ENCODE results near the gene ZNF133.
"Not testable (repeated sequence)": the region's sequence is repeated elsewhere in the genome, so short reads cannot be mapped to it uniquely, and the experiment has no call there.

ZNF133 gene

GRCh38 chr20:18287546-18287914, 797 bp upstream of the ZNF133 start:
- no peak for DNase-seq

DNA sequence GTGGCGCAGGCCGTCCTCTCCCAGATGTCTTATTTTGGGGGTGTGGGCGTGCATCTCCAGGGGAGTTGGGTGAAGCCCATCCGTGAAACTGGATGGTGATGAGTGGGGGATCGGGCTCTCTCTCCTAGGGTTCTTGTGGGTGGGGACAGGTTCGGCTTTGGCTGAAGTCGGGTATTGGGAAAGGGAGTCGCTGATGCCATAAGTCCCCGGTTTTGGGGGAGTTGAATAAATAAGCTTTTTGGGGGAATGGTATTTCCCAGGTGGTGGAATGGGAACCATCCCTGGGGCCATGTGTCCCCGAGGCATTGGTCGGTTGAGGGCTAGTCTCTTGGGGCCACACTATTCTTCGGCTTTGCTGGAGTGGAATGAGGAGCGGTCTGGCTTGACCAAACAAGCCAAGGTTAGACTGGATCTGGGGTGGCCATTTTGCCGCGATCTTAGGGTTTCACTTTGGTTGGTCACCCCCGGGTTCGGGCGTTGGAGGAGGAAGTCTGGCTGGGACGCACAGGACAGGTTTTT, 481 bp downstream of the ZNF133 start:
- DNase-seq = no peak

- DNase-seq = no peak
Measured at GRCh38 chr20:18289306-18289705, 979 bp downstream of the ZNF133 start.

GRCh38 chr20:18299364-18299763, 11.0 kb downstream of the ZNF133 start:
- DNase-seq = no peak

- DNase-seq = no peak
Measured at GRCh38 chr20:18304618-18305017, 16.3 kb downstream of the ZNF133 start.

GRCh38 chr20:18307301-18307700, 19.0 kb downstream of the ZNF133 start:
- DNase-seq = no peak

DNA sequence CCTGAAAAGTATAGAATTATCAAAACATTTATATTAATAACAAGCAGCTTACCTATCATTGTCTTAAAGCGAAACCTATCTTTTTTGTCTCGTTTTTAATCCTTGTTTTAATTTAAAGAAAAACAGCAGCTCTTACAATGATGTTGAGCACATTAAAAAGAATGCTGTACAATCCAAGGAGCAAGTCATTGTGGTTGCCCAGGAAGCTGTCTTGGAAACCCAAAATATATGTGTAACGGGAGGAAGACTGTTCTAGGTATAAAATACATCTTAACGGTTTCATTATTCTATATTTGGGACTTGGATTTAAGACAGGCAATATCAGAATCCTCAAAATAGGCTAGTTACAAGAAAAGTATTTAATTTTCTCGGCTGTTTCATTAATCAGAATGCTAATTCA, 21.7 kb downstream of the ZNF133 start:
- DNase-seq = no peak

GRCh38 chr20:18310592-18310991, 22.3 kb downstream of the ZNF133 start:
- no peak for DNase-seq

- no peak for DNase-seq
Measured at GRCh38 chr20:18312723-18313122, 24.4 kb downstream of the ZNF133 start.

- no peak for DNase-seq
Measured at GRCh38 chr20:18313411-18313810, 25.1 kb downstream of the ZNF133 start.

DNA sequence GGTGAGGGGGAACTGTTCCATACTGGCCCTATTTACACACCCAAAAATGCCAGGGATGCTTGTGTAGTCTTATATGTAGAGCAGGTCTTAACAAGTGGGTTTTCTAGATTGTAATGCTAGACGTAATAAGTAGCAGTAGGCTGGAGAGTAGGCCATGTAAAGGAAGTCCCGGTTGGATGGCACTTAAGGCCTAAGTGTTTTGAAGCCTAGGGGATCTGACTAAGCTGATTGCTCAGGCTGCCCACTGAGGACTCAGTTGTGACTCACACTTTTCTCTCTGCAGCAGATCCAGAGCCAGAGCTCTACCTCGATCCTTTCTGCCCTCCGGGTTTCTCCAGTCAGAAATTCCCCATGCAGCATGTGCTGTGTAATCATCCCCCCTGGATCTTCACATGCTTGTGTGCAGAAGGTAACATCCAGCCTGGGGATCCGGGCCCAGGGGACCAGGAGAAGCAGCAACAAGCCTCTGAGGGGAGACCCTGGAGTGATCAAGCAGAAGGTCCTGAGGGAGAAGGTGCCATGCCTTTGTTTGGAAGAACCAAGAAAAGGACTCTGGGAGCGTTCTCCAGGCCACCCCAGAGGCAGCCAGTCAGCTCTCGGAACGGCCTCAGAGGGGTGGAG, 26.6 kb downstream of the ZNF133 start:
- no peak for DNase-seq

DNA sequence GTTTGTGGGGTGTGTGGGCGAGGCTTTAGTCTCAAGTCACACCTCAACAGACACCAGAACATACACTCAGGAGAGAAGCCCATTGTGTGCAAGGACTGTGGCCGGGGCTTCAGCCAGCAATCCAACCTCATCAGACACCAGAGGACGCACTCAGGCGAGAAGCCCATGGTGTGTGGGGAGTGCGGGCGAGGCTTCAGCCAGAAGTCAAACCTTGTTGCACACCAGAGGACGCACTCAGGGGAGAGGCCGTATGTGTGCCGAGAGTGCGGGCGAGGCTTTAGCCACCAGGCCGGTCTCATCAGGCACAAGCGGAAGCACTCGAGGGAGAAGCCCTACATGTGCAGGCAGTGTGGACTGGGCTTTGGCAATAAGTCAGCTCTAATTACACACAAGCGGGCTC, 27.8 kb downstream of the ZNF133 start:
- DNase-seq = no peak

DNA sequence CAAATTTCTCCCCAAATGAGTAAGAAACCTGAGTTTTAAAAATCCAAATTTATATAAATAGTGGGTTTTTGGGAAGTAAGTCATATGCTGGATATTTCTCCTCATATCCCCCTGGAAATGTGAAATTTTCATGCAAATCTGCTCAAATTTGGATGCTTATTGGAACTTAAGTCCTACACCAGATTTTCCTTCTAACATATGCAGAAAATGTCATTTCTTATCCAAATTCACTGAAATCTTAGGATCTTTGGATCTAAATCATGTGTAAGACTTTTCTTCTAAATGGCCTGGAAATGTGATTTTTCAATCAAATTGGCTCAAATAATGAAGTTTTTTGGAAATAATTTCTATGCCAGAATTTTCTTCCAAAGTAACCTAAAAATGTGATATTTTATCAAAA, 33.0 kb downstream of the ZNF133 start:
- DNase-seq = no peak

DNA sequence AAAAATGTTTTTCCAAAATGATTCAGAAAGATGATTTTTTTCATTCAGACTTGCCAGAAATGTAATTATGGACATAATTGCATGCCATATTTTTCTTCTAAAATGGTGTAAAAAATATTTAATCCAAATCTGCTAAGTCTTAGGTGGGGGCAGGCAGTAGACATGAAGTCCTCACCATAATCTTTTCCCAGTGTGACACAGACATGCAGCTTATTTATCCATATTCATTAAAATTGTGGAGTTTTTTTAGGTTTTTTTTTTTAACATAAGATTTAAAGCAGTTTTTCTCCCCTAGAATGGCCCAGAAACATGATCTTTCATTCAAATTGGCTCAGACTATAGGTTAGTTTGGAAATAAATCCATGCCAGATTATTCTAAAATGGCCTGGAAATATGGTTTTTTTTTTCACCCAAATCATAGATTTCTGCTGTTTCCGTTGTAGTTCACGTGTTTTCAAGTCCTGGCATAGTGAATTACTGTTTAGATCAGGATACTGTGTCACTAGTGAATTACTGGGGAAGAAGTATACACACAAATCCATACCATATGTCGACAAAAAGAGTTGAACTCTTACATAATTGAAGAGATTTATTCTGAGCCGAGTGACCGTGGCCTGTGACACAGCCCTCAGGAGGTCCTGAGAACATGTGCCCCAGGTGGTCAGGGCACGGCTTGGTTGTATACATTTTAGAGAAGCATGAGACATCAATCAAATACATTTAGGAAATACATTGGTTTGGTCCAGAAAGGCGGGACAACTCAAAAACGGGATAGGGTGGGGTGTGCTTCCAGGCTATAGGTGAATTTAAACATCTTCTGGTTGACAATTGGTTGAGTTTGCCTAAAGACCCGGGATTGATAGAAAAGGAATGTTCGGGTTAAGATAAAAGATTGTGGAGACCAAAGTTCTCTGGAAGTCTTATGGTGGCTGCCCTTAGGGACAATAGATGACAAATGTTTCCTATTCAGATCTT, 33.9 kb downstream of the ZNF133 start:
- no peak for DNase-seq

GRCh38 chr20:18323705-18324104, 35.4 kb downstream of the ZNF133 start:
- no peak for DNase-seq

DNA sequence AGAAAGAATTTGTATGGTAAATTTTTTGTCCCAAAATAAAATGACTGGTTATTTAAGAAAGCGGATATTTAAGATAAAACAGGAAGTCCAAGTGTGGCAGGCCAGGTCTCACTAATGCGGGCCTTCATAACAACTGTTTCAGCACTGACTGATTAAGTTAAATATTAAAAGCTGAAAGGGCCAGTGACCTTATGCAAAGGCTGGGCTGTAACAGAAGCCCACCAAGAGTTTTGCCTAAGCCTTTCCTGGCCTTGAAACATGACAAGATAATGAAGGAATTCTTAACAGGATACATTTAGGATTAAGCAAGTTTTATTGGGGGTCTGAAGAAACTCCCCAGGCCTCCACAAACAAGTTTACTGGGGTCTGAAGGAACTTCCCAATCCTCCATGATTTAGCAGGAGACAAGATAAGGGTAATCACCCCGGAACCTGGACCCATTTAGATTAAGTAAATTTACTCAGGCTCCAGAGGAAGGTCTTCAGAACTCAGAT, 36.3 kb downstream of the ZNF133 start:
- no peak for DNase-seq

DNA sequence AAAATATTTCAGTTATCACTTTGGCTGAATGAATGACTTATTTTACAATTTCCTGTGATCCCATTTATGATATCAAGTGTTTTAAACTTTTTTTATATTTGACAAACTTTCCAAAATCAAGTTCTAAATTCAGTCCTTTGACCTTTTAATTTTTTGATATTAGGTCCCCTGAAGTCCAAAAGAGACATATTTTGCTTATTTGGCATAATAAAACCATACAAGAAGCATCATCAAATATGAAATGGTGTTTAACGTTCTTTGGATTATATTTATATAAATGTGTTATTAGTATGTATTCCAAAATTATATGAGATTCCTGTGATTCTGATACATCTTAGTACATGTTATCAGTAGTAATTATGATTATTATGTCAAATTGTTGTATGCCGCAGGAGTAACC, 38.7 kb downstream of the ZNF133 start:
- no peak for DNase-seq

GRCh38 chr20:18331694-18332093, 43.4 kb downstream of the ZNF133 start:
- no peak for DNase-seq

DNA sequence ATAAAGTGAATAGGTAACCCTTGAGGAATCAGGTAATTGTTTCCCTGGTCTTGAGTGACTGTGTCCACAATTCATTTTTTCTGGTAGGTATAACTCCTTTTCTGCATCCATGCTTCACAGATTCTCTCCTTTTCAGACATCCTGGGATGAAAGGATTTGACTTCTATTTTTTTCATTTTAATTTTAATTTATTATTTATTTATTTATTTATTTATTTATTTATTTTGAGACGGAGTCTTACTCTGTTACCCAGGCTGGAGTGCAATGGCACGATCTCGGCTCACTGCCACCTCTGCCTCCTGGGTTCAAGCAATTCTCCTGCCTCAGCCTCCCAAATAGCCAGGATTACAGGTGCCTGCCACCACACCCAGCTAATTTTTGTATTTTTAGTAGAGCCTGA, 61.4 kb downstream of the ZNF133 start:
- DNase-seq = not testable (repeated sequence)

DNA sequence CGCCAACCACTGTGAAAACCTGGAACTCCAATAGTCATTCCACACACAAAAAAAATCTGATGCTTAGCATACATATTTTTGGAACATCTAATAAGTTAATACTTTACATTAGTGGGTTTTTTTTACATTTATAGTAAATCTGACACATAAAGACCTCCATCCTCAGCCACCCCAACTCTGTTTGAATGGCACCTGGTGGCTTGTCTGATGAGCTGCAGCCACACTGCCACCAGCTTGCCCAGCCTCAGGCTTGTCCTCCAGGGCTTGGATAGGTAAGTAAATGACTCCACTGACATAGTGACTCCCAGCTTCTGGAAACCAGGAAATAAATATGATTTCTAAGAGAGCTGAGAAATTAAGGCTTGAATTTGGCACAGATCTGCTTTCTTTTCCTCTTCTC, 71.5 kb downstream of the ZNF133 start:
- DNase-seq = no peak

- no peak for DNase-seq
Measured at GRCh38 chr20:18360635-18361034, 72.3 kb downstream of the ZNF133 start.

- DNase-seq = no peak
Measured at GRCh38 chr20:18361678-18362077, 73.4 kb downstream of the ZNF133 start.

GRCh38 chr20:18362916-18363315, 74.6 kb downstream of the ZNF133 start:
- DNase-seq = no peak

DNA sequence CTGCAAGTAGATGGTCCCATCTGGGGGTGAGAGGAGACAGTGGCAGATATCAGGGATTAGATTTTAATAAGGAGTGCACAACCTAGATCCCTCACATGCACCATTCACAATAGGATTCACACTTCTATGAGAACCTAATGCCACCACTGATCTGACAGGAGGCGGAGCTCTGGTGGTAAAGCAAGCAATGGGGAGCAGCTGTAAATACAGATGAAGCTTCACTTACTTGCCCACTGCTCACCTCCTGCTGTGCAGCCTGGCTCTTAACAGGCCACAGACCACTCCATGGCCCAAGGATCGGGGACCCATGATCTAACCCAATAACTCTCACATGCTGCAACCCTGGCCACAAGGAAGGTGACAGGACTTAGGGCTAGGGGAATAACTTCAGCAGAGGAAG, 75.4 kb downstream of the ZNF133 start:
- no peak for DNase-seq

Data from NCI-H1694 (cell line).